Left ventricle myocardium inferior (tissue), 1 donor: ENCODE results near the gene TSPAN3. TPM values are rescaled to one million over a fixed set of nuclear protein-coding genes. Genes with fewer than 3 reads are reported as not detected.

ENCODE experiments used
- DNase-seq: peaks from one replicate; pipeline ENCODE4 v3.0.0-alpha.2; 2020
- H3K27ac ChIP-seq: fragments of 200-600 bp; replicated peaks from 2 replicates; pipeline ENCODE4 v1.8.0; 2021
- H3K27me3 ChIP-seq: fragments of 200-600 bp; 2 replicates; pipeline ENCODE4 v1.8.0; 2021; ENCODE audit warnings: low read depth
- H3K36me3 ChIP-seq: fragments of 200-600 bp; 2 replicates; pipeline ENCODE4 v1.8.0; 2021
- H3K4me1 ChIP-seq: fragments of 200-600 bp; 2 replicates; pipeline ENCODE4 v1.8.0; 2021
- H3K4me3 ChIP-seq: fragments of 200-600 bp; 2 replicates; pipeline ENCODE4 v1.8.0; 2021; ENCODE audit warnings: mild to moderate bottlenecking, moderate library complexity
- H3K9me3 ChIP-seq: fragments of 200-600 bp; replicated peaks from 2 replicates; pipeline ENCODE4 v1.8.0; 2021
- CTCF ChIP-seq: fragments of 200-600 bp; IDR thresholded peaks from 2 replicates; pipeline ENCODE4 v1.8.0; 2021; ENCODE audit warnings: antibody characterized with exemption, mild to moderate bottlenecking, borderline replicate concordance
- intact Hi-C: fragments of 100-400 bp; cut with micrococcal nuclease; formaldehyde crosslinking; loops from one replicate; pipeline ENCODE4 v1.11.0; 2022
- total RNA-seq: library from RNA; stranded (reverse); fragmentation: NEBNext Ultra II Directional; extraction: Animal tissue kit (Norgen Biotek cat#: 25700); gene quantifications from one replicate; pipeline ENCODE4 v1.2.1, GENCODE V29; 2021
- donor health status: DM: no; HTN: yes; CAD: no; lungs with severe emphysema.

TSPAN3 gene
- total RNA-seq, 1 donor from 2014 or later = 98.6 TPM

DNA sequence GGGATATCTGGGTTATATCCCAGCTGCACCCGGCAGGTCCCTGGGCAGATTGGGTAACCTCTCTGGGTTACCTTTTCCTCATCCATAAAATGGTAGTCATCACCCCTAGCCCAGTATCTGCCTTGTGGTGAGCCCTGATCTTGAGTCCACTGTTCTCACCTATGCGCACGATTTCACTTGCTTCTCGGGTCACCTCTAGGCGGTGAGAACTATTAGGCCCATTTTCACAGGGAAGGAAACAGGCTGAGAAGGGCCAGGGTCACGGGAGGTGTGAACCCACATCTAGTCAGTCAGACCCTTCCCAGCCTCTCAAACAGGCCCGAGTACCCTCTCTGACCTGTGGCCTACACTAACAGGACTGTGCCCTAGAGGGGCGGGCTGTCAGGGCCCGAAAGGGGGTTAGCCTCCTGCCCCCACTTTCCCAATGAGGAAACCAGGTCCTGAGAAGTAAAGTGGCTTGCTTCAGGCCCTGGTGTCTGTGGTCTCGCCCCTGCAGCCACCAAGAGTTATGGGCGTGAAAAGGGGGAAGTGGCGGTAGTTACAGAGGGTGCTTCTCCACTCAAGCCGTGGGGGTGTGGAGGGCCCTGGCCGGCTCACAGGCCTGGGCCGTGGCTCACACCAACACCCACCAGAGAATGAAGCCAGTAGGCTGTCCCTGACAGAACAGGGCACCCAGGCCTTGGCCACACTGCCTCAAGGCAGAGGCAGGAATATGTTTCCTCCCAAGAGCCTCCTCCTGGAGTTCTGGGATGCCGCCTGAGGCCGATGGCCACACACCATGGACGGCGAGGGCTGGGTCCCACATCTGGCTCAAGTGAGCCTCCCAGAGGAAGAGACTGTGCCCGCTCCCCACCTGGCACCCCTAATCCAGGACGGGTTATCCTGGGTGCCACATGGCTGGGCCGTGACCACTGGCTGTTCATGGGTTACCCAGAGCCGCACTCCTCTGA lies 56.5 kb downstream of the TSPAN3 start:
- Histone ChIP-seq H3K9me3 (no peaks in the 10 kb centered on the region), H3K4me3 (no peak overlapping the region), H3K27me3 (no peaks in the 10 kb centered on the region), H3K27ac (no peak overlapping the region), H3K4me1 (peaks cover 14% of the 10 kb centered on the region), H3K36me3 (no peaks in the 10 kb centered on the region)
- intact Hi-C loops = no loop called here
- TF ChIP-seq CTCF = no peak
- DNase-seq = no peak

DNA sequence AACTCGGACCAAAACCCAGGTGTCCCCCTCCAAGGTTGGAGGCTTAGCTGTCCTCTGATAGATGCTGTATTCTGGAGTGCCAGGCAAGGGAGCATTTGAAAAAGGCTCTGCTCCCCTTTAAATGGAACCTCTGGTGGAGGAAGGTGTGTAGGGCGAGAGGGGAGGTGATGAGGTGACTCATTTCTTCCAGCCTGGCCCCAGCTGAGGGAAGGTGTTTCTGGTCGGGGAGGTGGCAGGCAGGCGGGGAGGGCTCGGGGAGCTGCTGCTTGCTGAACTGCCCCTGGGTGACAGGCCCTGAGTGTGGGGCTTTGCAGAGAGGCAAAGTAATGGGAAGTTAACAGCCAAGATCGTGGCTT lies 57.2 kb downstream of the TSPAN3 start:
- peaks cover 14% of the 10 kb centered on the region for H3K4me1 ChIP-seq
- no peak overlapping the region for H3K4me3 ChIP-seq
- H3K27ac ChIP-seq = no peak overlapping the region
- H3K36me3 ChIP-seq = no peaks in the 10 kb centered on the region
- no peak for TF ChIP-seq CTCF
- no peaks in the 10 kb centered on the region for H3K27me3 ChIP-seq
- intact Hi-C loops = no loop called here
- DNase-seq = no peak
- H3K9me3 ChIP-seq = no peaks in the 10 kb centered on the region

- no peak for TF ChIP-seq CTCF
- Histone ChIP-seq H3K9me3 (no peaks in the 10 kb centered on the region), H3K36me3 (no peaks in the 10 kb centered on the region), H3K4me1 (peaks cover 14% of the 10 kb centered on the region), H3K27ac (no peak overlapping the region), H3K27me3 (no peaks in the 10 kb centered on the region), H3K4me3 (no peak overlapping the region)
- DNase-seq = no peak
- intact Hi-C loops = no loop called here
Measured at GRCh38 chr15:77012868-77013267, 58.0 kb downstream of the TSPAN3 start.

DNA sequence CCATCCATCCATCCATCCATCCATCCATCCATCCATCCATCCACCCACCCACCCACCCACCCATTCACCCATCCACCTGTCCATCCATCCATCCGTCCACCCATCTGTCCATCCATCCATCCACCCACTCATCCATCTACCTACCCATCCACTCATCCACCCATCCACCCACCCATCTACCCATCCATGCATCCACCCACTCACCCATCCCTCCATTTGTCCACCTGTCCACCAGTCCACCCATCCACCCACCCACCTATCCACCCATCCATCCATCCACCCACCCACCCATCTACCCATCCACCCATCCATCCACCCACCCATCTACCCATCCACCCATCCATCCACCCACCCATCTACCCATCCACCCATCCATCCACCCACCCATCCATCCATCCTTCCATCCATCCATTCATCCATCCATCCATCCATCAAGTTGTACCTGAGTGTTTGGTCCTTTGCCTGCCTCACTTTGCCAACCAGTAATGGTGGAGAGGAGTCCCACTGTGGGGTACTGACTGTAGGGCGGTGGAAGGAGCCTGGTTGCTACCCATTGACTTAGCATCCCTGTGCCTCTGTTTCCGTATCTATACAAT lies 58.7 kb downstream of the TSPAN3 start:
- no peaks in the 10 kb centered on the region for H3K9me3 ChIP-seq
- intact Hi-C loops = no loop called here
- H3K27ac ChIP-seq = no peak overlapping the region
- DNase-seq = no peak
- H3K4me3 ChIP-seq = no peak overlapping the region
- no peak for TF ChIP-seq CTCF
- H3K36me3 ChIP-seq = no peaks in the 10 kb centered on the region
- no peaks in the 10 kb centered on the region for H3K27me3 ChIP-seq
- H3K4me1 ChIP-seq = peaks cover 14% of the 10 kb centered on the region

- TF ChIP-seq CTCF = no peak
- no peak overlapping the region for H3K27ac ChIP-seq
- intact Hi-C loops = no loop called here
- no peak for DNase-seq
- no peaks in the 10 kb centered on the region for H3K27me3 ChIP-seq
- H3K36me3 ChIP-seq = no peaks in the 10 kb centered on the region
- no peak overlapping the region for H3K4me3 ChIP-seq
- H3K4me1 ChIP-seq = peaks cover 8% of the 10 kb centered on the region
- H3K9me3 ChIP-seq = no peaks in the 10 kb centered on the region
Measured at GRCh38 chr15:77010857-77011256, 60.1 kb downstream of the TSPAN3 start.
